Endothelial cell of umbilical vein (primary cell): ENCODE data around the gene TDRD7. TPM values are rescaled to one million over a fixed set of nuclear protein-coding genes. Genes with fewer than 3 reads are reported as not detected.

Experiments used
- BruUV-seq: library from RNA; stranded (reverse); fragments of 400-500 nt; replicated peaks from 2 replicates; lab custom pipeline; 2021; lab: Mats Ljungman, UMichigan
- CTCF ChIA-PET: fragments of 300-600, 350-600 bp; sonication (Branson Sonifier 250); formaldehyde crosslinking; loops from one replicate; lab custom pipeline; 2021; ENCODE audit warnings: antibody characterized with exemption, inconsistent platforms; lab: Charles Lee
- POLR2A ChIA-PET: fragments of 300-600, 350-600 bp; sonication (Branson Sonifier 250); formaldehyde crosslinking; loops from one replicate; lab custom pipeline; 2021; ENCODE audit warnings: antibody characterized with exemption, inconsistent platforms; lab: Charles Lee
- DNase-seq: peaks from one replicate; pipeline ENCODE4 v3.0.0-alpha.2; 2011; ENCODE audit warnings: low read depth, low spot score
- FAIRE-seq: peaks from 2 replicates; lab custom pipeline; 2011; peaks lifted over from hg19 to GRCh38; lab: Jason Lieb, UNC
- H2AFZ ChIP-seq: 2 replicates; pipeline ENCODE4 v1.6.0; 2012; ENCODE audit warnings: low read depth, low read length, control low read depth, inconsistent platforms
- H3K27ac ChIP-seq: 2 replicates; pipeline ENCODE4 v1.5.1; 2011; ENCODE audit warnings: low read depth, mild to moderate bottlenecking, control low read depth, low read length, moderate library complexity; ENCODE audit not compliant: insufficient read depth
- H3K27me3 ChIP-seq, 2 experiments: 2 replicates each; pipeline versions ENCODE4 v1.6.0 to v1.6.1; 2011; ENCODE audit warnings: low read length in 2 of 2, mixed read lengths in 1 of 2; ENCODE audit not compliant: control insufficient read depth in 2 of 2, insufficient read depth in 2 of 2
- H3K36me3 ChIP-seq, 2 experiments: 2 replicates in 1 of 2; 3 replicates in 1 of 2; pipeline ENCODE4 v1.5.1; 2011; ENCODE audit warnings: low read length in 2 of 2, mild to moderate bottlenecking in 1 of 2, moderate library complexity in 1 of 2; ENCODE audit not compliant: control insufficient read depth in 2 of 2, insufficient read depth in 2 of 2; ENCODE audit errors: extremely low read depth in 1 of 2
- H3K4me1 ChIP-seq: 3 replicates; pipeline ENCODE4 v1.5.1; 2011; ENCODE audit warnings: mild to moderate bottlenecking, low read length; ENCODE audit not compliant: control insufficient read depth, insufficient read depth; ENCODE audit errors: extremely low read depth
- H3K4me2 ChIP-seq: 2 replicates; pipeline ENCODE4 v1.6.1; 2011; ENCODE audit warnings: low read length, control low read depth, mixed read lengths; ENCODE audit not compliant: insufficient read depth
- H3K4me3 ChIP-seq, 3 experiments: fragments of 200-600 bp in 1 of 3; sonication (generic), shearing (Covaris generic) in 1 of 3; replicated peaks in 1 of 3; 2 replicates each; pipeline ENCODE4 v1.5.1; 2011 to 2016; ENCODE audit warnings: control low read depth in 3 of 3, low read length in 3 of 3, mild to moderate bottlenecking in 2 of 3, inconsistent platforms in 1 of 3, low read depth in 1 of 3, moderate library complexity in 1 of 3; ENCODE audit not compliant: insufficient read depth in 1 of 3
- H3K79me2 ChIP-seq: 2 replicates; pipeline ENCODE4 v1.6.0; 2012; ENCODE audit warnings: low read length, inconsistent platforms; ENCODE audit not compliant: control insufficient read depth, insufficient read depth
- H3K9ac ChIP-seq: replicated peaks from 2 replicates; pipeline ENCODE3; 2011; ENCODE audit warnings: low read length, control low read depth; ENCODE audit not compliant: insufficient read depth; ENCODE audit errors: extremely low read depth
- H3K9me1 ChIP-seq: replicated peaks from 3 replicates; pipeline ENCODE4 v1.6.0; 2011; ENCODE audit warnings: mild to moderate bottlenecking, low read length; ENCODE audit not compliant: control insufficient read depth, insufficient read depth; ENCODE audit errors: extremely low read depth
- H3K9me3 ChIP-seq: replicated peaks from 2 replicates; pipeline ENCODE4 v1.5.1; 2012; ENCODE audit warnings: low read length, inconsistent platforms; ENCODE audit not compliant: control insufficient read depth, insufficient read depth
- H4K20me1 ChIP-seq: replicated peaks from 2 replicates; pipeline ENCODE3; 2011; ENCODE audit warnings: mild to moderate bottlenecking, low read length; ENCODE audit not compliant: control insufficient read depth, insufficient read depth; ENCODE audit errors: extremely low read depth
- CTCF ChIP-seq, 2 donors: IDR thresholded peaks; 1 replicate in 1 of 2; 2 replicates in 1 of 2; pipeline ENCODE4 v1.5.1; 2011; ENCODE audit warnings: low read length in 2 of 2, mild to moderate bottlenecking in 2 of 2, moderate library complexity in 2 of 2, control low read depth in 1 of 2, inconsistent platforms in 1 of 2, low read depth in 1 of 2; ENCODE audit not compliant: insufficient read depth in 1 of 2; ENCODE audit errors: extremely low read depth in 1 of 2
- EZH2 ChIP-seq: IDR thresholded peaks from 2 replicates; pipeline ENCODE4 v1.6.1; 2012; ENCODE audit warnings: borderline replicate concordance, low read depth, mild to moderate bottlenecking, moderate library complexity, low read length, inconsistent platforms; ENCODE audit not compliant: severe bottlenecking
- FOS ChIP-seq: IDR thresholded peaks from 2 replicates; pipeline ENCODE4 v1.6.1; 2011; ENCODE audit warnings: mild to moderate bottlenecking, low read length, moderate library complexity, borderline replicate concordance; ENCODE audit not compliant: insufficient read depth
- GATA2 ChIP-seq: IDR thresholded peaks from 2 replicates; pipeline ENCODE4 v1.7.0; 2011; ENCODE audit warnings: low read depth, mild to moderate bottlenecking, moderate library complexity, mixed read lengths, low read length; ENCODE audit not compliant: insufficient read length, insufficient read depth
- JUN ChIP-seq: IDR thresholded peaks from 2 replicates; pipeline ENCODE4 v1.6.1; 2011; ENCODE audit warnings: borderline replicate concordance, low read depth; ENCODE audit not compliant: insufficient read length, insufficient read depth
- MAX ChIP-seq: IDR thresholded peaks from 2 replicates; pipeline ENCODE4 v1.6.1; 2011; ENCODE audit not compliant: insufficient read depth, insufficient read length
- MYC ChIP-seq: IDR thresholded peaks from one replicate; pipeline ENCODE4 v1.6.1; 2011; ENCODE audit warnings: mild to moderate bottlenecking, low read depth, low read length
- POLR2A ChIP-seq: IDR thresholded peaks from 2 replicates; pipeline ENCODE4 v1.6.1; 2012; ENCODE audit warnings: low read depth, mild to moderate bottlenecking, control low read depth, low read length
- POLR2AphosphoS5 ChIP-seq: IDR thresholded peaks from 2 replicates; pipeline ENCODE4 v1.6.1; 2012; ENCODE audit warnings: low read depth, mild to moderate bottlenecking, control low read depth, low read length, moderate library complexity; ENCODE audit not compliant: insufficient read depth
- dilution Hi-C: fragments of 300-500 bp; cut with MboI; formaldehyde crosslinking; loops from one replicate; pipeline ENCODE4 v1.15.0; 2019; ENCODE audit warnings: low sequenced_read_pairs; ENCODE audit not compliant: extremely low pct_ligation_motif_present
- intact Hi-C: fragments of 100-400 bp; cut with micrococcal nuclease; formaldehyde crosslinking; loops from one replicate; pipeline ENCODE4 v1.10.0; 2022
- polyA plus RNA-seq, 4 experiments: library from polyadenylated mRNA; depleted of rRNA in 3 of 4; stranded (reverse) in 3 of 4; unstranded in 1 of 4; fragments of >200 nt; gene quantifications; 2 replicates each; pipeline versions ENCODE4 v1.2.1 to v1.2.3, GENCODE V29; 2011 to 2012; ENCODE audit warnings: missing spikeins in 1 of 4
- total RNA-seq: library from RNA; stranded (reverse); gene quantifications from 2 replicates; pipeline ENCODE4 v1.2.3, GENCODE V29; 2021

Gene TDRD7
- total and polyA plus RNA-seq, 2 donors (not counting 3 experiments of a cell fraction or from before 2014, with no cell fraction given), result 4.9 to 11.5 TPM

GRCh38 chr9:97419309-97419867 is 7.5 kb downstream of the TDRD7 start:
- H3K4me1 ChIP-seq, result peaks cover 17% of the 10 kb centered on the region
- no peaks in the 10 kb centered on the region for H3K9me1 ChIP-seq
- no peaks in the 10 kb centered on the region for H4K20me1 ChIP-seq
- no peak overlapping the region for H3K9ac ChIP-seq
- no peak overlapping the region for H2AFZ ChIP-seq
- intact Hi-C loops (loop anchor here (10.0 kb wide), 1 partner anchor 1005 kb away; the partner anchor contains the start of gene ZNF367), dilution Hi-C loops (no loop called here)
- no peak for TF ChIP-seq CTCF (IDR thresholded peaks at IDR 0.05; ENCODE audit: extremely low read depth in 1 of 2, insufficient read depth in 1 of 2, low read depth in 1 of 2, low read length in 2 of 2)
- peak; percentile 19 for TF ChIP-seq GATA2
- TF ChIP-seq JUN, result peak; percentile 87
- TF ChIP-seq MAX, result no peak
- TF ChIP-seq EZH2, result no peak
- peak; percentile 74 for TF ChIP-seq FOS
- peak; percentile 35 for TF ChIP-seq POLR2AphosphoS5
- TF ChIP-seq MYC, result no peak
- TF ChIP-seq POLR2A, result no peak
- no peaks in the 10 kb centered on the region for H3K79me2 ChIP-seq
- DNase-seq, result peak; percentile 83
- CTCF ChIA-PET, result interaction anchor here (0.8 to 4.1 kb wide), 6 partner anchors 8 to 197 kb away, joined by 3 to 14 read pairs (median 4); no protein-coding TSS in a partner anchor
- H3K27ac ChIP-seq, result peak overlapping the region; percentile 1
- H3K4me3 ChIP-seq, result no peak overlapping the region
- peak overlapping the region; percentile 15 for H3K4me2 ChIP-seq
- no peaks in the 10 kb centered on the region for H3K9me3 ChIP-seq
- no peaks in the 10 kb centered on the region for H3K27me3 ChIP-seq
- POLR2A ChIA-PET, result no interaction called here
- peak; percentile 90 for FAIRE-seq
- no TSS peak for BruUV-seq
- H3K36me3 ChIP-seq, result no peaks in the 10 kb centered on the region
